Mesendoderm (in vitro differentiated cells): ENCODE results near the gene XCR1.

ENCODE experiments used
- DNase-seq: peaks from one replicate; pipeline ENCODE4 v3.0.0; 2013
- H2AK5ac ChIP-seq: 2 replicates; pipeline ENCODE4 v1.6.1; 2013; ENCODE audit warnings: low read length, inconsistent platforms
- H2BK120ac ChIP-seq: 2 replicates; pipeline ENCODE4 v1.6.1; 2013; ENCODE audit warnings: low read depth, mild to moderate bottlenecking, low read length, moderate library complexity, mixed read lengths
- H2BK15ac ChIP-seq: replicated peaks from 2 replicates; pipeline ENCODE4 v1.6.1; 2013; ENCODE audit warnings: low read depth, mild to moderate bottlenecking, moderate library complexity
- H2BK5ac ChIP-seq: 2 replicates; pipeline ENCODE4 v1.6.1; 2013; ENCODE audit warnings: low read length, inconsistent platforms
- H3K18ac ChIP-seq: 2 replicates; pipeline ENCODE4 v1.6.1; 2013; ENCODE audit warnings: mild to moderate bottlenecking, low read length, mixed read lengths
- H3K23ac ChIP-seq: one replicate; pipeline ENCODE4 v1.6.1; 2013; ENCODE audit warnings: low read length
- H3K27ac ChIP-seq: 2 replicates; pipeline ENCODE4 v1.5.1; 2013; ENCODE audit warnings: low read depth, mild to moderate bottlenecking, inconsistent platforms, low read length, moderate library complexity
- H3K27me3 ChIP-seq: 2 replicates; pipeline ENCODE4 v1.6.1; 2013; ENCODE audit warnings: low read length, control low read depth, mild to moderate bottlenecking, inconsistent platforms; ENCODE audit not compliant: insufficient read depth, poor library complexity
- H3K36me3 ChIP-seq: 2 replicates; pipeline ENCODE4 v1.6.1; 2013; ENCODE audit warnings: low read length, inconsistent platforms; ENCODE audit not compliant: control insufficient read depth, insufficient read depth
- H3K4ac ChIP-seq: one replicate; pipeline ENCODE4 v1.6.1; 2013; ENCODE audit warnings: low read depth, mild to moderate bottlenecking, low read length, moderate library complexity
- H3K4me1 ChIP-seq: 2 replicates; pipeline ENCODE4 v1.6.1; 2013; ENCODE audit warnings: low read depth, low read length, inconsistent platforms; ENCODE audit not compliant: control insufficient read depth
- H3K4me2 ChIP-seq: 2 replicates; pipeline ENCODE4 v1.6.1; 2013; ENCODE audit warnings: low read length
- H3K4me3 ChIP-seq: 2 replicates; pipeline ENCODE4 v1.5.1; 2013; ENCODE audit warnings: mild to moderate bottlenecking, low read length
- H3K56ac ChIP-seq: one replicate; pipeline ENCODE4 v1.6.1; 2013; ENCODE audit warnings: low read length
- H3K79me1 ChIP-seq: 2 replicates; pipeline ENCODE4 v1.6.1; 2013; ENCODE audit warnings: low read length, inconsistent platforms
- H3K79me2 ChIP-seq: 2 replicates; pipeline ENCODE4 v1.6.1; 2013; ENCODE audit warnings: mild to moderate bottlenecking, low read length; ENCODE audit not compliant: control insufficient read depth, insufficient read depth
- H3K9ac ChIP-seq: 2 replicates; pipeline ENCODE4 v1.6.1; 2013; ENCODE audit warnings: low read length, inconsistent platforms
- H4K5ac ChIP-seq: one replicate; pipeline ENCODE4 v1.6.1; 2013; ENCODE audit warnings: low read length
- H4K8ac ChIP-seq: one replicate; pipeline ENCODE4 v1.6.1; 2013; ENCODE audit warnings: low read depth, mild to moderate bottlenecking, control low read depth, low read length, moderate library complexity
- WGBS: extraction: QIAGEN DNeasy Blood & Tissue Kit; methylation state at CpG from one replicate; pipeline ENCODE4 v1.1.7; 2013; ENCODE audit warnings: low lambda C conversion rate, missing lambda C conversion rate; ENCODE audit not compliant: insufficient coverage; ENCODE audit errors: extremely low coverage; 5-methylcytosine and 5-hydroxymethylcytosine counted together

XCR1 gene

DNA sequence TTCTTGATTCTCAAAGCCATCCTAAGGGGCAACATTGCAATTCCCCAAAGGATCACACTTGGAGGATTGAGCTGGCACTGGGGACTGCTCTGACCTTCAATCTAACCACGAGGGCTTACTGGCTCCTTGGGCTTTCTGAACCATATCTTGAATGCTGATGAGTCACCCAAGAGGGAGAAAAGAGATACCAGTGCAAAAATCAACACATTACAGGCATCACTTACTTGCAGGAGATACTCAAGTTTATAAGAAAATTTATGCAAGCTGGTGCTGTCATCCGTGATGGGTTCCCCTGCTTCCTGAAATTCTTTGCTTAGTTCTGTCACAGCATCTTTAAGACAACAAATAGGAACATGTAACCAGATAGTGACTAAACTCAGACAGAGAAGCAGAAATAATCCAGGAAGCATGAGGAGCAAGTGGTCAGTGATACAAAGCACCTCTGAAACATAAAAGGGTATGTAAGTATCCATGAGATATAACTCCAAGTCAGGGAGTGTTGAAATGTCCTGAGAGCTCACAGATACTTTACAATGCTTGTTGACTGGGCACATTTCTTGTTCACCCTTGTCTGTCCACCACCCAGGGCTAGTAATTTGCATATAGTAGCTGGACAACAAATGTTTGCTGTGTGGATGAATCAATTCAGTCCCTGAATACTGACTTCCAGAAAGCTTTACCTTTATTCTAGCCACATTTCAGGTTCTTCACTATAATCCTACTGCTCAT lies 45.8 kb downstream of the XCR1 start:
- Histone ChIP-seq H4K5ac (no peak overlapping the region), H2AK5ac (no peak overlapping the region), H2BK120ac (no peak overlapping the region), H4K8ac (no peak overlapping the region), H3K4me3 (no peak overlapping the region), H3K23ac (no peak overlapping the region), H3K27me3 (no peaks in the 10 kb centered on the region), H2BK5ac (no peak overlapping the region), H3K9ac (no peak overlapping the region), H3K4me2 (no peak overlapping the region), H3K56ac (no peak overlapping the region), H3K36me3 (peaks cover 2% of the 10 kb centered on the region), H3K79me2 (no peaks in the 10 kb centered on the region), H3K79me1 (peaks cover 5% of the 10 kb centered on the region), H3K4me1 (no peaks in the 10 kb centered on the region), H3K18ac (no peak overlapping the region), H3K4ac (no peak overlapping the region), H2BK15ac (no peak overlapping the region), H3K27ac (no peak overlapping the region)
- WGBS, result no CpG with 5 or more reads among the region's 2 CpGs
- DNase-seq, result no peak

DNA sequence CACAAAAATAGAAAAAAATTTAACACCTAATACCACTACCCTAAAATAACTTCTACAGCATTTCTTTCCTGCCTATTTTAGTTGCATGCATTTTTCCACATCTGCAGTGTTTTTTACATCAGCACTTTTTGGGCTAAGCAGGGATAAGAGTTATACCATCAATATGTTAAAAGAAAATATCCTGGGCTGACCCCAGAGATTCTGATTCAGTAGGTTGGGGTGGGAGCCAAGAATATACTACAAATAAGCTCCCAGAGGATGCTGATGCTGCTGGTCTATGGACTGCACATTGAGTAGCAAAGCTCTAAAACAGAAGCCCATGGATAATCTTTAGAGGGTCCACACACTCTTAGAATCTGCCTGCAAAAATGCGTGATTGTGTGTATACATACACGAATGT lies 46.5 kb downstream of the XCR1 start:
- Histone ChIP-seq H3K4me2 (no peak overlapping the region), H4K8ac (no peak overlapping the region), H2BK120ac (no peak overlapping the region), H3K4me1 (no peaks in the 10 kb centered on the region), H3K79me2 (no peaks in the 10 kb centered on the region), H3K27ac (no peak overlapping the region), H2BK5ac (no peak overlapping the region), H3K36me3 (peaks cover 2% of the 10 kb centered on the region), H3K4me3 (no peak overlapping the region), H4K5ac (no peak overlapping the region), H3K79me1 (no peaks in the 10 kb centered on the region), H2AK5ac (no peak overlapping the region), H2BK15ac (no peak overlapping the region), H3K9ac (no peak overlapping the region), H3K23ac (no peak overlapping the region), H3K56ac (no peak overlapping the region), H3K27me3 (no peaks in the 10 kb centered on the region), H3K18ac (no peak overlapping the region), H3K4ac (no peak overlapping the region)
- no CpG with 5 or more reads among the region's 2 CpGs for WGBS
- no peak for DNase-seq

DNA sequence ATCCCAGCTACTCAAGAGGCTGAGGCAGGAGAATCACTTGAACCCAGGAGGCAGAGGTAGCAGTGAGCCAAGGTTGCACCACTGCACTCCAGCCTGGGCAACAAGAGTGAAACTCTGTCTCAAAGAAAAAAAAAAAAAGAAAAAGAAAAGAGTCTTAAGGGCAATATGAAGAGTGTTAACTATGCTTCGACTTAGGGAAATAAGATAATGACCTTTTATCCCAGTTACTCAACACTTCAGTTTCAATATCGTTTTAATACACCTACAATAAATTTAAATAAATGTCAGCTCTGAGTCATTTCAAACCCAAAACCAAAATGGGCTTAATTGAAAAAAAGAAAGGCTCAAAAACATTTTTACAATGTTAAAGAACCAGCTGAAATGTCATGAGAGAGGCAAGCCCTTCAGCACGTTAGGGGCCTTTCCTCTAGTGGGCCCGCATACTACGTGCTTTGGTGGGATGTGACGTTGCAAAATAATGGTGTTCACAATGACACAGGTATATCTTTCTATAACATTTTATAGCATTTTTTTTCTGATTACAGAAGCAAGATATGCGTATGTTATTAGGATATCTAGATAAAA lies 47.0 kb downstream of the XCR1 start:
- Histone ChIP-seq H3K4me2 (no peak overlapping the region), H2BK15ac (no peak overlapping the region), H2BK120ac (no peak overlapping the region), H4K5ac (no peak overlapping the region), H4K8ac (no peak overlapping the region), H2AK5ac (no peak overlapping the region), H3K4me3 (no peak overlapping the region), H3K79me2 (no peaks in the 10 kb centered on the region), H3K9ac (no peak overlapping the region), H3K36me3 (peaks cover 2% of the 10 kb centered on the region), H2BK5ac (no peak overlapping the region), H3K18ac (no peak overlapping the region), H3K27me3 (no peaks in the 10 kb centered on the region), H3K23ac (no peak overlapping the region), H3K79me1 (no peaks in the 10 kb centered on the region), H3K56ac (no peak overlapping the region), H3K4me1 (no peaks in the 10 kb centered on the region), H3K27ac (no peak overlapping the region), H3K4ac (no peak overlapping the region)
- DNase-seq, result no peak
- WGBS, result 100% methylated on average over 1 of the region's 7 CpGs

DNA sequence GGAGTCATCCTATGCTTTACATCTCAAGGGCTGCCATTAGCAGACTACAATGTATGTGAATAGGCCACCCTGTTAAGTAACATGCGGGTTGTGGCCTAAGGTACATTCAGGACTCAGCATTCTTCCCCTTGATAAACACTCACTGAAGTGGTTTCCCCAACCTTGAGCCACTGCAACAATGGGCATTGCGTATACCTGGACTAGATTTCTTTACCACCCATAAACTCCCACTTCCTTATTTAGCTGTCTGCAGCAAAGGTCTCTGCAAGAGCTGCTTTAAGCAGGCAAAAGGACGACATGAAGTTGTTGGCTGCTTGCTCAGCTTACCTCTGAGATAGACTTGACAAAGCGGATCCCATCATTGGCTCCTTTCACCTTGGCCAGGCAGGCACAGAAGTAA lies 47.9 kb downstream of the XCR1 start:
- Histone ChIP-seq H3K4me2 (no peak overlapping the region), H3K4me3 (no peak overlapping the region), H2AK5ac (no peak overlapping the region), H3K4me1 (no peaks in the 10 kb centered on the region), H3K18ac (no peak overlapping the region), H3K56ac (no peak overlapping the region), H3K79me2 (no peaks in the 10 kb centered on the region), H2BK5ac (no peak overlapping the region), H3K36me3 (peaks cover 2% of the 10 kb centered on the region), H3K23ac (no peak overlapping the region), H2BK120ac (no peak overlapping the region), H4K8ac (no peak overlapping the region), H3K27me3 (no peaks in the 10 kb centered on the region), H2BK15ac (no peak overlapping the region), H3K27ac (no peak overlapping the region), H3K4ac (no peak overlapping the region), H3K9ac (no peak overlapping the region), H4K5ac (no peak overlapping the region), H3K79me1 (no peaks in the 10 kb centered on the region)
- no CpG with 5 or more reads among the region's 4 CpGs for WGBS
- no peak for DNase-seq

DNA sequence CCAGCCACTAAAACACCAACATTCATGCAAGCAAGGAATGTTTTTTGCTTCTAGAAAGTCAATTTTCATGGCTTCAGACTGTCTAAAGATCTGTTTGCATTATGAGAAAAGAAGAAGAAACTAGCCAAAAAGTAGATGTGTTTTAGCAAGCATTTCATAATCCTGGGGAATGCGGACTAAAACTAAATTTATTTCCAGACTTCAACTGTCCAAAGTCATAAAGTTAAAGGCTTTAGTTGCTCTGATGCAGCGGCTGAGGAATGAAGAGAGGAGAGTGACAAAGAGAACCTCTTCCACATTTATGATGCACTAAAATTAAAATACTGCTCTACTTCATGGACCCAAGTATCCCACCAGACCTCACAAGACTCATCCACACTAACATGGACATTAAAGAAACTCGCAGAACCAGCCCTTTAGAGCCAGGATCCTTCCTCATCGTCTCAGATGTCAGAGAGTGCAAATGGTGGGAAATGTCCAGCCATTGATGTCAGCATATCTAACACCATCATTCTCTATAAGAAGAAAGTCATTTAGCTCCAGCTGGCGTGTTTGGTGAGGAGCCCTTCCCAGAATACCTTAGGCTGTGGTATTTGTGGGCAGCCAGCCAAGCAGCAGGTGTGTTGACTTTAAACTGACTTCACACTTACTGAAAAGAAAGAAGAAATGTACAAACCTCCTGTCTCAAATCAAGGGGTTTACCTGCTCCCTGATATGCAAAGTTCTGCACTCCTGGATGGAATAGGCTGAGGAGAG lies 49.1 kb downstream of the XCR1 start:
- no peaks in the 10 kb centered on the region for H3K27me3 ChIP-seq
- no peak overlapping the region for H2BK120ac ChIP-seq
- WGBS, result no CpG with 5 or more reads among the region's 5 CpGs
- H3K4me3 ChIP-seq, result no peak overlapping the region
- no peak overlapping the region for H3K56ac ChIP-seq
- no peaks in the 10 kb centered on the region for H3K79me1 ChIP-seq
- H3K36me3 ChIP-seq, result peaks cover 2% of the 10 kb centered on the region
- no peak overlapping the region for H3K23ac ChIP-seq
- no peak overlapping the region for H3K4ac ChIP-seq
- no peak overlapping the region for H4K5ac ChIP-seq
- no peaks in the 10 kb centered on the region for H3K4me1 ChIP-seq
- H2BK5ac ChIP-seq, result no peak overlapping the region
- H3K18ac ChIP-seq, result no peak overlapping the region
- H3K27ac ChIP-seq, result no peak overlapping the region
- H3K79me2 ChIP-seq, result no peaks in the 10 kb centered on the region
- H4K8ac ChIP-seq, result no peak overlapping the region
- H2BK15ac ChIP-seq, result no peak overlapping the region
- no peak for DNase-seq
- H3K4me2 ChIP-seq, result no peak overlapping the region
- H2AK5ac ChIP-seq, result no peak overlapping the region
- no peak overlapping the region for H3K9ac ChIP-seq
